ENCODE data around the gene FKTN. TPM values are rescaled to one million over a fixed set of nuclear protein-coding genes. Genes with fewer than 3 reads are reported as not detected.
"Not testable (repeated sequence)": the region's sequence is repeated elsewhere in the genome, so short reads cannot be mapped to it uniquely, and the experiment has no call there.

Gene FKTN
- total and polyA plus RNA-seq, 3 experiments from 2014 or later = 1.5 to 17.4 (median 17.3) TPM

DNA sequence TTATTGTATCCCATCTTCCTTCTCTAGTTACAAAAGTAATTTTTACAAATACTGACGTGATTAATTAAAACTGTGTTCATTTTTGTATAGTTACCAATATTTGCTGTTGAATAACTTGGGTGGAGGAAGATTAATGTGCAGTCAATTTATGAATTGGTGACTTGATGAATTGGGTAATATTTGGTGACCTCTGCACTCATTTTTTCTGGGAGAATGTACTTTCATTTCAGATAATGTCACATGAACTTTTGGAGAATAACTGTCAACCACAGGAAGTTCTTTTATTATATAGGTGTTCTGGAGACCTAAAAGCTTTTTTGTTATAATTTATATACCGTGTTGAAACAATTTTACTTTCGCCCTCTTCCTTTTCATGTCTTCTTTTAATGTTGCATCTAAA is 26.4 kb upstream of the FKTN start:
- H3K27me3 Mint-ChIP-seq = no peaks in the 10 kb centered on the region
- Histone ChIP-seq H3K9me3 (ENCODE audit: low read length) (no peaks in the 10 kb centered on the region), H3K27ac (ENCODE audit: low read depth, low read length) (no peak overlapping the region), H3K4me1 (ENCODE audit: insufficient read depth, low read length) (no peaks in the 10 kb centered on the region), H3K36me3 (ENCODE audit: insufficient read depth, low read length) (no peaks in the 10 kb centered on the region), H3K27me3 (ENCODE audit: insufficient read depth, low read length, poor library complexity, severe bottlenecking) (no peaks in the 10 kb centered on the region), H3K4me3 (ENCODE audit: low read length) (no peak overlapping the region)
- H3K36me3 Mint-ChIP-seq = peaks cover 0 to 9% (median 0%) of the 10 kb centered on the region in 3 donors
- no peak for DNase-seq
- ChIA-PET CTCF (no interaction called here), POLR2A (interaction anchor here (0.6 kb wide), 1 partner anchor 403 kb away, joined by 4 read pairs; no protein-coding TSS in a partner anchor)
- H3K4me1 Mint-ChIP-seq = peaks cover 6 to 30% (median 22%) of the 10 kb centered on the region in 3 donors
- H3K9me3 Mint-ChIP-seq = peaks cover 0 to 5% (median 0%) of the 10 kb centered on the region in 5 donors
- H3K27ac Mint-ChIP-seq = peak overlapping the region in 6 of 8 donors; percentile 22 to 78 (median 42)
- H3K4me3 Mint-ChIP-seq = peak overlapping the region in 4 of 7 donors; percentile 10 to 49 (median 36)

DNA sequence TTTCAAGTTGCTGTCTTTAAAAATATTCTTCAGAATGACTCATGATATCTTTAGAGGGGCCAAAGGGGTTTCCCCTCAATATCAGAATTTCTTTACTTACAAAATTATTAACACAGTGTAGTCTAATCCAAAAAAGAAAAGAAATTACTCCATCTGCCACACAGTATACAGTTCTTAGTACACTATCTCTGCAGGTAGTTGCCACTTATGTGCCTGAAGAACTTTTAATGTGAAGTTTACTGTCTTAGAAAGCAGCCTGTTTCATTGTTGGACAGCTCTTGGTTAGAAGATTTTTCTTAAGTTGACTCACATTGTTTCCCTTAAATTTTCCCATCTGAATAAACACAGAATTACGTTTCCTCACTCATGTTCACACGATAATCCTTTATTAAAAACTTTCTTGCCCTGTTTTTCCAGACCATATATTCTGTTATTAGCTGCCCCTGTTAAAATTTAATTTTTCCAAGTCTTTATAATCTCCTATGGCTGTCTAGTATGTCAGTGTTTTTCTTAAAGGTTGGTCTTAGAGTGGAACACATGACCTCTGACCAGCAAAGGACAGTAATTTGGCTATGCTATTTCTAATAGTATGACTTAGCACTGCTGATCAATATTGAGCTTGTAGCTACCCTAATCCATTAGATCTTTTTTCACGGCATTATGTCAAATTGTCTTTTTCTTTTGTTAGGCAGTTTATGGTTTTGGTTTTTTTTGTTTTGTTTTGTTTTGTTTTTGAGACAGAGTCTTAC is 21.8 kb upstream of the FKTN start:
- no peak for DNase-seq
- Mint-ChIP-seq H3K4me3 (no peak overlapping the region), H3K27ac (no peak overlapping the region), H3K36me3 (no peaks in the 10 kb centered on the region), H3K9me3 (no peaks in the 10 kb centered on the region), H3K4me1 (peaks cover 6 to 16% (median 16%) of the 10 kb centered on the region in 3 donors), H3K27me3 (peaks cover 0 to 1% of the 10 kb centered on the region in 2 donors)
- POLR2A ChIA-PET = no interaction called here
- no peak overlapping the region for H3K27ac ChIP-seq (ENCODE audit: low read depth, low read length)
- no peaks in the 10 kb centered on the region for H3K36me3 ChIP-seq (ENCODE audit: insufficient read depth, low read length)
- H3K27me3 ChIP-seq (ENCODE audit: insufficient read depth, low read length, poor library complexity, severe bottlenecking) = no peaks in the 10 kb centered on the region
- H3K9me3 ChIP-seq (ENCODE audit: low read length) = no peaks in the 10 kb centered on the region
- no peaks in the 10 kb centered on the region for H3K4me1 ChIP-seq (ENCODE audit: insufficient read depth, low read length)
- H3K4me3 ChIP-seq (ENCODE audit: low read length) = no peak overlapping the region
- CTCF ChIA-PET = no interaction called here

DNA sequence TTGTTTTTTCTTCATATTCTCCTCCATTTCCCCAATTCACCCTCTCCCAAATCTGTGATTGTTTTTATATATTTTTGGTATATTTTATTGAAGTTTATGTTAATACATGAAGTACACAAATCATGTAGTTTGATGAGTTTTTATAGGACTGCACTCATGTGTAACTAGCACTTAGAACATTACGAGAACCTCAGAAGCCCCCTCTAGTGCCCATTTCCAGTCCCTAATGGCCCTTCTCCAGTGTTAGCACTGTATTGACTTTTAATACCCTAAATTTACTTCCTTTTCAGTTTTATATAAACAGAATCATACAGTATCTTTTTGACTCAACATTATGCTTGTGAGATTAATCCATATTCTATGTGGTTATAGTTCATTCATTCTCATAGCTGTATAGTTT is 18.5 kb upstream of the FKTN start:
- H3K36me3 ChIP-seq (ENCODE audit: insufficient read depth, low read length) = no peaks in the 10 kb centered on the region
- H3K27ac Mint-ChIP-seq = no peak overlapping the region
- no peak for DNase-seq

DNA sequence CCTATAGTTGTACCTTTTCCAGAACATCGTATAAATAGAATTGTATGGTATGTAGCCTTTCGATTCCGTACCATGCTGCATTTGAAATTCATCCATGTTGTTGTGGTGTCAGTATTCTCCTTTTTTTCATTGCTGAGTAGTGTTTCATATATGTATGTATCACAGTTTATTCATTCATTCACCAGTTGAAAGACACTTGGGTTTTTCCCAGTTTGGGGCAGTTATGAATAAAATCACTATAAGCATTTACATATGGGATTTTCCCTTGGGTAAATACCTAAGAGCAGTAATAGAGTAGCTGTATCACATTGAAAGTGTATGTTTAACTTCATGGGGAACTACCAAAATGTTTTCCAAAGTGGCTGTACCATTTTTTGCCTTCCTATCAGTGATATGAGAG is 16.1 kb upstream of the FKTN start:
- H3K4me1 ChIP-seq (ENCODE audit: insufficient read depth, low read length) = no peaks in the 10 kb centered on the region
- ChIA-PET POLR2A (no interaction called here), CTCF (no interaction called here)
- H3K9me3 ChIP-seq (ENCODE audit: low read length) = no peaks in the 10 kb centered on the region
- no peak overlapping the region for H3K4me3 ChIP-seq (ENCODE audit: low read length)
- Mint-ChIP-seq H3K27me3 (peaks cover 0 to 1% of the 10 kb centered on the region in 2 donors), H3K9me3 (no peaks in the 10 kb centered on the region), H3K36me3 (no peaks in the 10 kb centered on the region), H3K27ac (no peak overlapping the region), H3K4me1 (no peaks in the 10 kb centered on the region), H3K4me3 (no peak overlapping the region)
- H3K27me3 ChIP-seq (ENCODE audit: insufficient read depth, low read length, poor library complexity, severe bottlenecking) = no peaks in the 10 kb centered on the region
- no peak for DNase-seq
- H3K36me3 ChIP-seq (ENCODE audit: insufficient read depth, low read length) = no peaks in the 10 kb centered on the region
- H3K27ac ChIP-seq (ENCODE audit: low read depth, low read length) = no peak overlapping the region

More for the DNA sequence above, 18.5 kb upstream of the FKTN start:
- H3K27me3 Mint-ChIP-seq = peaks cover 0 to 1% of the 10 kb centered on the region in 2 donors
- Histone ChIP-seq H3K4me1 (ENCODE audit: insufficient read depth, low read length) (no peaks in the 10 kb centered on the region), H3K27ac (ENCODE audit: low read depth, low read length) (no peak overlapping the region), H3K9me3 (ENCODE audit: low read length) (no peaks in the 10 kb centered on the region), H3K27me3 (ENCODE audit: insufficient read depth, low read length, poor library complexity, severe bottlenecking) (no peaks in the 10 kb centered on the region), H3K4me3 (ENCODE audit: low read length) (no peak overlapping the region)
- H3K4me3 Mint-ChIP-seq = no peak overlapping the region
- CTCF ChIA-PET = no interaction called here
- H3K9me3 Mint-ChIP-seq = no peaks in the 10 kb centered on the region
- POLR2A ChIA-PET = no interaction called here
- H3K36me3 Mint-ChIP-seq = no peaks in the 10 kb centered on the region
- no peaks in the 10 kb centered on the region for H3K4me1 Mint-ChIP-seq

DNA sequence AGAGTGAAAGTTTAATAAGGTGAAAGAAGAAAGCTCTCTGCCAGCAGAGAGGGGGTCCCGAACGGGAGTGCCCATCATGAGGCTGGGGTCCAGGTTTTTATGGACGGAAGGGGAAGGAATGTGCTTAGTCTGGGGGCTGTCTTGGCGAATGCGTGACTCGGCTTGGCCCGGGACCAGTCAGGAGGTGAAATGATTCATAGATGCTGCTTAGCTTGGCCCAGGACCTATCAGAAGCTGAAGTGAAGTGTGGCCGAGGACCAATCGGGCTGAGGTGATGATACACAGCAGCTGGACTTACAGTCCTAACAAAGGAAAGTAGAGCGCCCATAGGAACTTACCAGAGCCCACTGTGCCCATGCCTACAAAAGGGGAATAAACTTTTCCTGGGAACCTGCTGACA is 3.9 kb upstream of the FKTN start:
- POLR2A ChIA-PET = no interaction called here
- Mint-ChIP-seq H3K27ac (no peak overlapping the region), H3K27me3 (no peaks in the 10 kb centered on the region), H3K9me3 (no peaks in the 10 kb centered on the region), H3K4me3 (peak overlapping the region in 1 of 7 donors; percentile 29), H3K36me3 (peaks cover 0 to 8% (median 1%) of the 10 kb centered on the region in 3 donors), H3K4me1 (peaks cover 14 to 17% (median 16%) of the 10 kb centered on the region in 3 donors)
- Histone ChIP-seq H3K27me3 (ENCODE audit: insufficient read depth, low read length, poor library complexity, severe bottlenecking) (no peaks in the 10 kb centered on the region), H3K27ac (ENCODE audit: low read depth, low read length) (no peak overlapping the region), H3K9me3 (ENCODE audit: low read length) (no peaks in the 10 kb centered on the region), H3K4me3 (ENCODE audit: low read length) (no peak overlapping the region), H3K36me3 (ENCODE audit: insufficient read depth, low read length) (no peaks in the 10 kb centered on the region), H3K4me1 (ENCODE audit: insufficient read depth, low read length) (peaks cover 6% of the 10 kb centered on the region)
- CTCF ChIA-PET = no interaction called here
- no peak for DNase-seq

DNA sequence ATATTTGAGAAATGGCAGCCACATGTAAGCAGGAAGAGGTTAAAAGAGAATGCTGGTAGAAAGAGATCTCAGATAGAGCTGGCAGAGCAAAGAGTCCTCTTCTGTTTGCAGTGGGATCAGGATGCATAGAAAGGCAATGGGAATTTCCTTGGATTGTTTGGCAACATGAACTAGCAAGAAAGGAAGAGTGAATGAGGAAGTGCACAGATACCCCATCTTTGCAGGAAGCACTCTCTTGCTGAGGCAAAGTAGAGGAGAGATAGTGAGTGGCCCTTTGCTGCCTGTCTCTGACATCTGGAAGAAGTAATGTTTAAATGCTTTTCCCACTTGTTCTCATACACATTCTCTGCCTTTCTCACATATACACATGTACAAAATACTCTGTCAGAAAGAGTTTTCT is 14.5 kb downstream of the FKTN start:
- Histone ChIP-seq H3K27me3 (ENCODE audit: insufficient read depth, low read length, poor library complexity, severe bottlenecking) (no peaks in the 10 kb centered on the region), H3K27ac (ENCODE audit: low read depth, low read length) (no peak overlapping the region), H3K9me3 (ENCODE audit: low read length) (no peaks in the 10 kb centered on the region), H3K4me3 (ENCODE audit: low read length) (no peak overlapping the region), H3K36me3 (ENCODE audit: insufficient read depth, low read length) (peaks cover 4% of the 10 kb centered on the region), H3K4me1 (ENCODE audit: insufficient read depth, low read length) (no peaks in the 10 kb centered on the region)
- Mint-ChIP-seq H3K36me3 (peaks cover 21 to 38% (median 30%) of the 10 kb centered on the region in 3 donors), H3K4me1 (peaks cover 0 to 9% (median 0%) of the 10 kb centered on the region in 3 donors), H3K4me3 (no peak overlapping the region), H3K27me3 (no peaks in the 10 kb centered on the region), H3K27ac (peak overlapping the region in 1 of 8 donors; percentile 5), H3K9me3 (peaks cover 5 to 27% (median 18%) of the 10 kb centered on the region in 5 donors)
- no peak for DNase-seq
- POLR2A ChIA-PET = no interaction called here
- CTCF ChIA-PET = no interaction called here

DNA sequence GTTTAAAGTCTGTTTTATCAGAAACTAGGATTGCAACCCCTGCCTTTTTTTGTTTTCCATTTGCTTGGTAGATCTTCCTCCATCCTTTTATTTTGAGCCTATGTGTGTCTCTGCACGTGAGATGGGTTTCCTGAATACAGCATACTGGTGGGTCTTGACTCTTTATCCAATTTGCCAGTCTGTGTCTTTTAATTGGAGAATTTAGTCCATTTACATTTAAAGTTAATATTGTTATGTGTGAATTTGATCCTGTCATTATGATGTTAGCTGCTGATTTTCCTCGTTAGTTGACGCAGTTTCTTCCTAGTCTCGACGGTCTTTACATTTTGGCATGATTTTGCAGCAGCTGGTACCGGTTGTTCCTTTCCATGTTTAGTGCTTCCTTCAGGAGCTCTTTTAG is 22.0 kb downstream of the FKTN start:
- DNase-seq; H3K4me3 ChIP-seq (ENCODE audit: low read length); H3K4me1 ChIP-seq (ENCODE audit: insufficient read depth, low read length); H3K27me3 Mint-ChIP-seq; H3K27ac ChIP-seq (ENCODE audit: low read depth, low read length); H3K27ac Mint-ChIP-seq; POLR2A ChIA-PET; CTCF ChIA-PET; H3K9me3 ChIP-seq (ENCODE audit: low read length); H3K36me3 ChIP-seq (ENCODE audit: insufficient read depth, low read length); H3K27me3 ChIP-seq (ENCODE audit: insufficient read depth, low read length, poor library complexity, severe bottlenecking); H3K4me3 Mint-ChIP-seq; H3K4me1 Mint-ChIP-seq: not testable (repeated sequence)
- Mint-ChIP-seq H3K36me3 (peaks cover 16 to 28% (median 22%) of the 10 kb centered on the region in 3 donors), H3K9me3 (peaks cover 4 to 12% (median 9%) of the 10 kb centered on the region in 5 donors)

DNA sequence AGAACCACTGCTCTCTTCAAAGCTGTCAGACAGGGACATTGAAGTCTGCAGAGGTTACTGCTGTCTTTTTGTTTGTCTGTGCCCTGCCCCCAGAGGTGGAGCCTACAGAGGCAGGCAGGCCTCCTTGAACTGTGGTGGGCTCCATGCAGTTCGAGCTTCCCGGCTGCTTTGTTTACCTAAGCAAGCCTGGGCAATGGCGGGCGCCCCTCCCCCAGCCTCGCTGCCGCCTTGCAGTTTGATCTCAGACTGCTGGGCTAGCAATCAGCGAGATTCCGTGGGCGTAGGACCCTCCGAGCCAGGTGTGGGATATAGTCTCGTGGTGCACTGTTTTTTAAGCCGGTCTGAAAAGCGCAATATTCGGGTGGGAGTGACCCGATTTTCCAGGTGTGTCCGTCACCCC is 23.6 kb downstream of the FKTN start:
- POLR2A ChIA-PET; H3K4me1 Mint-ChIP-seq; H3K4me1 ChIP-seq (ENCODE audit: insufficient read depth, low read length): not testable (repeated sequence)

More for the DNA sequence above, 23.6 kb downstream of the FKTN start:
- CTCF ChIA-PET; H3K4me3 Mint-ChIP-seq; H3K27me3 ChIP-seq (ENCODE audit: insufficient read depth, low read length, poor library complexity, severe bottlenecking); H3K9me3 Mint-ChIP-seq; H3K27me3 Mint-ChIP-seq; H3K36me3 ChIP-seq (ENCODE audit: insufficient read depth, low read length); H3K9me3 ChIP-seq (ENCODE audit: low read length); DNase-seq; H3K27ac ChIP-seq (ENCODE audit: low read depth, low read length); H3K27ac Mint-ChIP-seq; H3K4me3 ChIP-seq (ENCODE audit: low read length): not testable (repeated sequence)
- H3K36me3 Mint-ChIP-seq = peaks cover 8 to 20% (median 12%) of the 10 kb centered on the region in 3 donors

Measured in CD8-positive, alpha-beta memory T cell (primary cell).